Keratinocyte (primary cell): ENCODE data around the gene CES2. TPM values are rescaled to one million over a fixed set of nuclear protein-coding genes. Genes with fewer than 3 reads are reported as not detected.

ENCODE experiments used
- DNase-seq: peaks from one replicate; pipeline ENCODE4 v3.0.0-alpha.2; 2011; ENCODE audit warnings: low read depth, missing footprints, low spot score
- FAIRE-seq: peaks from 2 replicates; lab custom pipeline; 2011; peaks lifted over from hg19 to GRCh38; lab: Jason Lieb, UNC
- H2AFZ ChIP-seq: 2 replicates; pipeline ENCODE4 v1.6.0; 2012; ENCODE audit warnings: low read length, control low read depth, inconsistent platforms; ENCODE audit not compliant: control insufficient read depth
- H3K27ac ChIP-seq: 2 replicates; pipeline ENCODE4 v1.5.1; 2011; ENCODE audit warnings: low read length; ENCODE audit not compliant: control insufficient read depth, insufficient read depth
- H3K27me3 ChIP-seq: 3 replicates; pipeline ENCODE4 v1.6.0; 2011; ENCODE audit warnings: low read length; ENCODE audit not compliant: control insufficient read depth, insufficient read depth; ENCODE audit errors: extremely low read depth
- H3K36me3 ChIP-seq, 2 experiments: 2 replicates in 1 of 2; 3 replicates in 1 of 2; pipeline ENCODE4 v1.5.1; 2011; ENCODE audit warnings: low read length in 2 of 2, mild to moderate bottlenecking in 1 of 2; ENCODE audit not compliant: control insufficient read depth in 2 of 2, insufficient read depth in 2 of 2; ENCODE audit errors: extremely low read depth in 1 of 2
- H3K4me1 ChIP-seq: 3 replicates; pipeline ENCODE4 v1.5.1; 2011; ENCODE audit warnings: low read length; ENCODE audit not compliant: control insufficient read depth, insufficient read depth; ENCODE audit errors: extremely low read depth
- H3K4me2 ChIP-seq: 3 replicates; pipeline ENCODE4 v1.6.0; 2011; ENCODE audit warnings: low read depth, low read length; ENCODE audit not compliant: control insufficient read depth, insufficient read depth; ENCODE audit errors: extremely low read depth
- H3K4me3 ChIP-seq, 3 experiments: fragments of 200-600 bp in 1 of 3; sonication (generic) in 1 of 3; 2 replicates in 2 of 3; 3 replicates in 1 of 3; pipeline ENCODE4 v1.5.1; 2011 to 2016; ENCODE audit warnings: low read length in 3 of 3, mild to moderate bottlenecking in 3 of 3, control low read depth in 2 of 3, inconsistent platforms in 1 of 3, low read depth in 1 of 3, mixed read lengths in 1 of 3, mixed run types in 1 of 3, moderate library complexity in 1 of 3; ENCODE audit not compliant: control insufficient read depth in 2 of 3, insufficient read depth in 2 of 3; ENCODE audit errors: extremely low read depth in 1 of 3
- H3K79me2 ChIP-seq: 2 replicates; pipeline ENCODE4 v1.6.0; 2012; ENCODE audit warnings: low read length; ENCODE audit not compliant: control insufficient read depth, insufficient read depth
- H3K9ac ChIP-seq: 3 replicates; pipeline ENCODE4 v1.6.0; 2011; ENCODE audit warnings: low read length; ENCODE audit not compliant: control insufficient read depth, insufficient read depth; ENCODE audit errors: extremely low read depth
- H3K9me1 ChIP-seq: 3 replicates; pipeline ENCODE4 v1.6.0; 2011; ENCODE audit warnings: low read length; ENCODE audit not compliant: control insufficient read depth, insufficient read depth; ENCODE audit errors: extremely low read depth
- H3K9me3 ChIP-seq: 2 replicates; pipeline ENCODE4 v1.5.1; 2012; ENCODE audit warnings: low read depth, low read length; ENCODE audit not compliant: control insufficient read depth
- H4K20me1 ChIP-seq: 3 replicates; pipeline ENCODE4 v1.6.0; 2011; ENCODE audit warnings: low read length; ENCODE audit not compliant: control insufficient read depth, insufficient read depth; ENCODE audit errors: extremely low read depth
- CTCF ChIP-seq, 3 experiments: IDR thresholded peaks in 1 of 3; conservative IDR thresholded peaks in 1 of 3; optimal IDR thresholded peaks in 1 of 3; 2 replicates in 2 of 3; 3 replicates in 1 of 3; pipeline versions ENCODE3 to v1.5.1; 2011; ENCODE audit warnings: low read length in 3 of 3, mild to moderate bottlenecking in 3 of 3, moderate library complexity in 2 of 3, control low read depth in 1 of 3, inconsistent platforms in 1 of 3; ENCODE audit not compliant: insufficient read depth in 2 of 3; ENCODE audit errors: extremely low read depth in 1 of 3
- EZH2 ChIP-seq: IDR thresholded peaks from one replicate; pipeline ENCODE4 v1.6.1; 2012; ENCODE audit warnings: inconsistent platforms, mild to moderate bottlenecking, low read length, moderate library complexity
- dilution Hi-C: fragments of 300-500 bp; cut with MboI; formaldehyde crosslinking; loops from one replicate; pipeline ENCODE4 v1.7.0; 2020; ENCODE audit warnings: low sequenced_read_pairs; ENCODE audit not compliant: extremely low pct_ligation_motif_present
- polyA plus RNA-seq, 5 experiments: library from polyadenylated mRNA; depleted of rRNA in 3 of 5; stranded (reverse) in 3 of 5; stranded (forward) in 1 of 5; unstranded in 1 of 5; fragments of >200 nt; gene quantifications; 1 replicate in 1 of 5; 2 replicates in 3 of 5; 3 replicates in 1 of 5; pipeline versions ENCODE4 v1.2.1 to v1.2.3, GENCODE V29; 2011 to 2012; ENCODE audit warnings: missing spikeins in 2 of 5, low read depth in 1 of 5, low replicate concordance in 1 of 5

CES2 gene
- polyA plus RNA-seq, 1 donor (not counting 4 experiments of a cell fraction or from before 2014, with no cell fraction given) = 41.6 TPM

- H3K4me2 ChIP-seq = no peak overlapping the region
- no peaks in the 10 kb centered on the region for H4K20me1 ChIP-seq
- DNase-seq (no peak), FAIRE-seq (no peak)
- dilution Hi-C loops = no loop called here
- H3K27ac ChIP-seq = no peak overlapping the region
- no peaks in the 10 kb centered on the region for H3K79me2 ChIP-seq
- no peak overlapping the region for H2AFZ ChIP-seq
- TF ChIP-seq EZH2 (no peak), CTCF (optimal IDR thresholded peaks at IDR 0.05 in 1 of 3, IDR thresholded peaks at IDR 0.05 in 1 of 3, conservative IDR thresholded peaks at IDR 0.05 in 1 of 3; ENCODE audit: extremely low read depth in 1 of 3, insufficient read depth in 2 of 3, low read length in 3 of 3) (no peak)
- no peaks in the 10 kb centered on the region for H3K9me1 ChIP-seq
- no peaks in the 10 kb centered on the region for H3K9me3 ChIP-seq
- no peak overlapping the region for H3K4me3 ChIP-seq
- H3K36me3 ChIP-seq = no peaks in the 10 kb centered on the region
- H3K9ac ChIP-seq = no peak overlapping the region
- H3K27me3 ChIP-seq = peaks cover 3% of the 10 kb centered on the region
- peaks cover 10% of the 10 kb centered on the region for H3K4me1 ChIP-seq
These were observed 29.4 kb upstream of the CES2 start for GRCh38 chr16:66905633-66906539.

- Histone ChIP-seq H4K20me1 (no peaks in the 10 kb centered on the region), H3K79me2 (no peaks in the 10 kb centered on the region), H2AFZ (no peak overlapping the region), H3K36me3 (no peaks in the 10 kb centered on the region), H3K4me2 (no peak overlapping the region), H3K4me3 (no peak overlapping the region), H3K9ac (no peak overlapping the region), H3K9me3 (no peaks in the 10 kb centered on the region), H3K27me3 (peaks cover 3% of the 10 kb centered on the region), H3K9me1 (no peaks in the 10 kb centered on the region), H3K4me1 (peaks cover 19% of the 10 kb centered on the region), H3K27ac (no peak overlapping the region)
- DNase-seq (no peak), FAIRE-seq (no peak)
- TF ChIP-seq CTCF (optimal IDR thresholded peaks at IDR 0.05 in 1 of 3, IDR thresholded peaks at IDR 0.05 in 1 of 3, conservative IDR thresholded peaks at IDR 0.05 in 1 of 3; ENCODE audit: extremely low read depth in 1 of 3, insufficient read depth in 2 of 3, low read length in 3 of 3) (no peak), EZH2 (no peak)
- dilution Hi-C loops = no loop called here
These were observed 28.1 kb upstream of the CES2 start for GRCh38 chr16:66906916-66907836.
